GM19328 (cell line): ENCODE measurements around the gene TMEM132C.

Experiments
- ATAC-seq: cut with Tn5 transposase; IDR thresholded peaks from one replicate; pipeline ENCODE4 v1.9.1; 2021; ENCODE audit warnings: mild to moderate bottlenecking, moderate library complexity; ENCODE audit not compliant: unreplicated experiment

TMEM132C gene

DNA sequence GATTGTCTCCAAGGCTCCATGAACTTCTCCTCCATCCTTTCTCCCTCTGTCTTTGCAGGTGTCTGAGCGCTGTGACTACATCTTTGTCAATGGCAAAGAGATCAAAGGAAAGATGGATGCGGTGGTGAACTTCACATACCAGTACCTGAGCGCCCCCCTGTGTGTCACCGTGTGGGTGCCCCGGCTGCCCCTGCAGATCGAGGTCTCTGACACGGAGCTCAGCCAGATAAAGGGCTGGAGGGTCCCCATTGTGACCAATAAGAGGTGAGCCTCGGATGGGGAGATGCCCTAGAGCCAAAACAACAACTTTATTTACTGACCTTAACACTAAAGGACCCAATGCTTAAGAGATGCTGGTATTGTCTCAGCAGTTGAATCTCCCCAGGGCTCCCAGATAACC lies 426.8 kb downstream of the TMEM132C start:
- no peak for ATAC-seq

DNA sequence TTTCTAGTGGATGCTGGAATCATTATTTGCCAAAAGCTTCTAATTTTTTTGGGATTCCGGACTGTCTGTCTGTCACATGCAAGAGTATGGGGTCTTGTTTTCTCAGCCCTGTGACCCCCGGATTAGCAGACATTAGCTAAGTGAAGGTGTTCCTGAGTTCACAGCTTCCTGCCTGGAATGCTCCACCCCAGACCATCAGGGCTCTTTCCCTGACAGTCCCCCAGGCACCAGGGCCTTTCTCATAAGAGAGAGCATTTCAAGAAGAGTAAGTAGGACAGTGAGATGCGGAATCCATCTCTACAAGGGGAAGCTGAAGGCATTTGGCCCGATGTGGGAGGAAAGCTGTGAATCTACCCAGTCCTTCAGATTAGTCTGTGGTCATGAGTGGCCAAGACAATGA lies 427.5 kb downstream of the TMEM132C start:
- ATAC-seq = no peak

DNA sequence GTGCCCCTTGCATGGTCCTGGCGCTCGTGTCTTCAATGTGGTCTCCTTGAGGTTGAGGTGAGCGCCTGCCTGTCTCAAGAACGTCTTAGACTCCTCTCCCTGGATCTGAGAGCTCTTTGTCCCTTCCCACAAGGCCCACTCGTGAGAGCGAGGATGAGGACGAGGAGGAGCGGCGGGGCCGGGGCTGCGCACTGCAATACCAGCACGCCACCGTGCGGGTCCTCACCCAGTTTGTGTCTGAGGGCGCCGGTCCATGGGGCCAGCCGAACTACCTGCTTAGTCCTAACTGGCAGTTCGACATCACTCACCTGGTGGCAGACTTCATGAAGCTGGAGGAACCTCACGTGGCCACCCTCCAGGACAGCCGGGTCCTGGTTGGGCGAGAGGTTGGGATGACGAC lies 428.7 kb downstream of the TMEM132C start:
- no peak for ATAC-seq

DNA sequence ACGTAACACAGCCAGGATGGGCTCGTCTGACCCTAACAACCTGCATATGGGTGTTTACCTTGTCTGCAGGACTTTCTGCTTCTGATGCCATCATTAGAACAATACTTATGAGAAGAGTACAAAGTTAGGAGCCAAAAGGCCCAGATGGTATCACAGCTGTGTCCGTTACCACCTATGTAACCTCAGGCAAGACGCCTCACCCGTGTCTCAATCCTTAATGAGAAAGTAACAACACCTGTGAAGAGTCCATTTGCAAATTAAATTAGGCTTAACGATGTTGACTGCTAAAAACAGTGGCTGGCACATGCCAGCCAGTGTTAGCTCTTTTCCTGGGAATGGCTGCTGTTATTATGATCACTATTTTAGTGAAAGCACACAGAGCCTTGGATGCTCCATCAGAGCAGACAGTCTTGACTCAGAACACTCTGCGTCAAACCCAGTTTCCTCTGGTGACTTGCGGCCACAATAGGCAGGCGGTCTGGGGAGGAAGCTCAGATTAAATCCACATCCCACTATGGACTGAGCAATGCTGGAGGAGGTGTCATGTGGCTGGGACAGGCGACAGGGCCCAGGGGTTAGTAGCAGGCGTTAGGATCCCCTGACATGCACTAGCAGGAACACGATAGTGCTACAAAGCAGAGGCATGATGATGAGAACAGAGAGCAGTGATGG lies 431.5 kb downstream of the TMEM132C start:
- ATAC-seq = no peak

DNA sequence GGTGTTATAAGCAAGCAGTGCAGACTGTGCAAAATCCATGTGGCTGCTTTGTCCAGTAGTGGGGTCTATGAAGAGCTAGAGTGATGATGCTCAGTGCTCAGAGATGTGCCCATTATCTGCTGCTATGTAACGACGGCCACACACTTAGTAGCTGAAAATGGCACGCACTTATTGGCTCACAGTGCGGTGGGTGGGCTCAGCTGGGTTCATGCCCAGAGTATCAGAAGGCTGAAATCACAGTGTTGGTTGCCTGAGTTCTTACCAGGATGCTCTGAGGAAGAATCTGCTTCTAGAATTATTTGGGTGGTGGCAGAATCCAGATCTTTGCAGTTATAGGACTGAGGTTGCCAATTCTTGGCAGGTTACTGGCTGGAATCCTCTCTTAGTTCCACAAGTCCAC lies 432.1 kb downstream of the TMEM132C start:
- no peak for ATAC-seq

DNA sequence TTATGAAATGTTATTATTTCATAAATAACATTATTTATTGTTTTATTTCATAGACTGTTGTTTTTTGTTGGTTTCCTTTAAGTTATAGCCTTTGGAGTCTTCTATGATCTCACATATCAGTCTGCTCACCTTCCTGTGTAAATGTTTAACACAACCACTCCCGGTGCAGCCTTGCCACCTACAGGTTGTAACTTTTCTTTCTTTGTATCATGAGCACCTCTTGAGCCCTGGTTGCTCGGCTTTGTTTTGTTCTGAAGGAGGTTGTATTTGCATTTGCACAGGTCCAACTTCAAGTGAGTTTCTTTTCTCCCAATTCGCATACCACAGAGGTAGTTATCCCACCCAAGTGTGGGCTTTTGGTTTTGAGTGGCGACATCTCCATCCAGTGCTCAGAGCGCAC lies 435.4 kb downstream of the TMEM132C start:
- no peak for ATAC-seq

DNA sequence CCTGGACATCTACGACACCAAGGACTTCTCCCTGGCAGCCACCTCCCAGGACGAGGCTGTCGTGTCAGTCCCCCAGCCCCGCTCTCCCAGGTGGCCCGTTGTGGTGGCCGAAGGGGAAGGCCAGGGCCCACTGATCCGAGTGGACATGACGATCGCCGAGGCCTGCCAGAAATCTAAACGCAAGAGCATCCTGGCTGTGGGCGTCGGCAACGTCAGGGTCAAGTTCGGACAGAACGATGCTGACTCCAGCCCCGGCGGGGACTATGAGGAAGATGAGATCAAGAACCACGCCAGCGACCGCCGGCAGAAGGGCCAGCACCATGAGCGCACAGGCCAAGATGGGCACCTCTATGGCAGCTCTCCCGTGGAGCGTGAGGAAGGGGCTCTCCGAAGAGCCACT lies 438.2 kb downstream of the TMEM132C start:
- no peak for ATAC-seq

DNA sequence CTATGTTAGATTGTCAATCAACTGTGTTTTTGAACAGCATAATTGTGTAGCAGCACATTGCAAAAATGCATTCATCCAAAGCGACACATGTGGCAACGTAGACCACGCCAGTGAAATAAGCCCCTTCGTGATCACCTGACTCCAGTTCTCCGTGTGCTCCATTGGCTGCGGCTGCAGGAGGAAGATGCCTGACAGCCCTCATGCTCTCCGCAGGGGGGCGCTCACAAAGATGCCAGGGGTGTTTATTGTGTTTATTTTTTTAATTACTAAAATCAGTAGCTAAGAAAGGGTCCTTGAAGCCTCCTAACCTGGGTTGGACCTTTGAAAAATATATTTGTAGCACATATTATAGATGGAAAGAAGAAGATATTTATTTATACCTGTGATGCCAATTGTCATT lies 440.5 kb downstream of the TMEM132C start:
- ATAC-seq = no peak

DNA sequence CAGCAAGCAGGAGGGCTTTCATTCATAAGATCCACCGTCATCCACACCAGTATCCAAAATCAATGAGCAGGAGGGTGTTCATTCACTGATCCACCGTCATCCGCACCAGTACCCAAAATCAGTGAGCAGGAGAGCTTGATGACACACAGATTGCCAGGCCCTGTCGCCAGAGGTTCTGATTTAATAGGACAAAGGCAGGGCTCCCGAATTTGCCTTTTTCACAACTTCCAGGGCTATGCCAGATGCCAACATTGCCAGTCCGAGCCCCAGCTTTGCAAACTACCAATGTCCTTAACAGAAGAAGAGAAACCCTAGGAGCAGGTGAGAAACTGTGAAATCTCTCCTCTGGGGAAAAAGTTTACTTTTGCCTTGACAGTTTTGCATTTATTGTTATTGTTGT lies 441.8 kb downstream of the TMEM132C start:
- ATAC-seq = no peak

DNA sequence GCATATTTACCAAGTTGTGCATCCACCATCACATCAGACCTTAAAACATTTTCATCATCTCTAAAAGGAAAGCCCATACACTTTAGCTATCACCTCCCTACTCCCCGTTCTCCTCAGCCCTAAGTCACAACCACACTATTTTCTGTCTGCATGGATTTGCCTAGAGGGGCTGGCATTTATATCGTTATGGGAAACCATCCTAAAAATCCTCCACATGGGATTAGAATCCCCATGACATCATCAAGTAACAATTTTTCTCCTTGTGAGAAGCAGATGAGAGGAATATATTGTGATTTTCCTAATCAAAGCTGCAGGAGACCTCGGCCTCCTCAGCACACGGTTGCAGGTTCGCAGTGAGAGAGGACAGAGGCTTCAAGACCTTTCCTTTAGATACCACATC lies 442.7 kb downstream of the TMEM132C start:
- ATAC-seq = no peak

DNA sequence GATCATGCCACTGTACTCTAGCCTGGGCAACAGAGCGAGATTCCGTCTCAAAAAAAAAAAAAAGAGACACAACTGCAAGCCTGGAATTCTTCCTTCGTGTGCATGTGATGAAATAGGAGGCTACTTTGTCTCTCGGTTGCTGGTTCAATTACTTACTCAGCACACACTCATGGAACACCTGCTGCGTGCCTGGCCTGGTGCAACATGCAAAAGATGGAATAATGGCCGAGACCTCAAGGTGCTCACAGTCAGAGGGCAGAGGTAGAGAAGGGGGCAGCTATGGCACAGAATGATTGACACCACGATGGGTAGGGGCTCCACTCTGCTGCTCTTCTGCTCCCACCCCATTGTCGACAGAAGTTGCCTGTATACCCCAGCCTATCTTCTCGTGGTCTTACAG lies 444.5 kb downstream of the TMEM132C start:
- ATAC-seq = no peak

DNA sequence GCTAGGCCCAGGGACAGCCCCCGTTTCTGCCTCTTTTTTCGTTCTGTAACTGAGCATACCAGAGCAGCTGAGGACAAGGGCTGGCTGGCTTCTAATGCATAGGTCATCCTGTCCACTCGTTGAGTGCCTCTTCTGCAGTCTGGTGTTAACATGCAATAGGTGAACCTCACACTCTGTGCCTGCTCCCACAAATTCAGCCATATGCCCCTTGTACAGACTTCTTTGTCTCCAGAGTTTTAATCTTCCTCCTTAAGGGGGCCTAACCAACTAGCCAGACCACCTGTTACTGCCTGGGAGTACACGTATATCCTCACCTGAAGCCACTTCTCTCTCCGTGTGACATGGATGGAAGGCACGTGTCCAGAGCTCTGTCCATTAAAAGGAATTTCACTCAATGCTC lies 445.7 kb downstream of the TMEM132C start:
- no peak for ATAC-seq

DNA sequence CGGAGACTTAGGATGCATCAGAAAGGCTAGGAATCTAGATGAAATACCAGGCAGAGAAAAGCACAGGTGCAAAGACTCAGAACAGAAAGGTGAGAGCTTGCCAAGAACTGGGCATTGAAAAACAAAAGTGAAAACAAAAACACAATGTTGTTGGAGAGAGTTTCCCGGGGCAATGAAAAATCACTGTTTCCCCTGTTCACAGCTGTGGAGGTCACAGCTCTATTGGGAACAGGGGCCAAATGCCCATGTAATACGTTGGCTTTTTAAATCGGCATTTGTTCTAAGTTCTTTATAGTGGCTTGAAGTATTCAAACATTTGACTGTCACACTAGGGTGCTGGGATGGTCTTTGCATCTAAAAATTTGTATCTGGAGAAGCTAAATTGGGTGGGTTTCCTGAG lies 448.5 kb downstream of the TMEM132C start:
- ATAC-seq = no peak

DNA sequence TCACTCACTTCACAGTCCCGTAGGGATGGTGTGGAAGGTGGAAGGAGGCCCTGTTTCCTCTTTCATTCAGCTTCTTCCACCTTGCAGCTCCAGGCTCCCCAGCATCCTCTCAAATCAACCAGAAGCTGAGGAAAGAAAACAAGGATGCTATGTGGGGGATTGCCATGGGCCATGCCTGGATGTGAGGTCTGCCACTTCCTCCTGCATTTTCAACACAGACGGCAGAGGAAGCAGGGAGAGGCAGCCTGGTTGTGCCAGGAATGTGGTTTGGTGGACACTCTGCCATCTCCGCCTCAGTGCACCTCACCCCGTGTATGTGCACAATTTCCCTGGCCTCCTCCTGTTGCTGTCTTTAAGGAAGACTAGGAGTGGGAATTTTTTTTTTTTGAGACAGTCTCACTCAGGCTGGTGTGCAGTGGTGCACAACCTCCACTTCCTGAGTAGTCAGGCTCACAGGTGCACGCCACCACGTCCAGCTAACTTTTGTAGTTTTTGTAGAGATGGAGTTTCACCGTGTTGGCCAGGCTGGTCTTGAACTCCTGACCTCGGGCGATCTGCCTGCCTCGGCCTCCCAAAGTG lies 457.6 kb downstream of the TMEM132C start:
- ATAC-seq = no peak

DNA sequence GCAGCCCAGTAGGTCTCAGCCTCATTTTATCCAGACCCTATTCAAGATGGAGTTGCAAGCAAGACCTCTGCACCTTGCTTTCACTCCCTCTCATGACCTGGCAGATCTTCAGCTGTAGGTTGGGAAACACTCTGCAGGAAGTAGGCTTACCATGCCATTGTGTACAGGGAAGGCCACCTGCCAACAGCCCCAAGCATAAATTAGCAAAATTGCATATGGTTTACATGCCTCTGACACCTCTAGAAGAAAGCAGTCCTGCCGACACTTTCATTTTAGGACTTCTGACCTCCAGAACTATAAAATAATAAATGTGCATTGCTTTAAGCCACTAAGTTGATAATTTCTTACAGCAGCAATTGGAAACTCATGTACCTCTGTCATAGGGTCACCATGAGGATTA lies 459.9 kb downstream of the TMEM132C start:
- no peak for ATAC-seq

DNA sequence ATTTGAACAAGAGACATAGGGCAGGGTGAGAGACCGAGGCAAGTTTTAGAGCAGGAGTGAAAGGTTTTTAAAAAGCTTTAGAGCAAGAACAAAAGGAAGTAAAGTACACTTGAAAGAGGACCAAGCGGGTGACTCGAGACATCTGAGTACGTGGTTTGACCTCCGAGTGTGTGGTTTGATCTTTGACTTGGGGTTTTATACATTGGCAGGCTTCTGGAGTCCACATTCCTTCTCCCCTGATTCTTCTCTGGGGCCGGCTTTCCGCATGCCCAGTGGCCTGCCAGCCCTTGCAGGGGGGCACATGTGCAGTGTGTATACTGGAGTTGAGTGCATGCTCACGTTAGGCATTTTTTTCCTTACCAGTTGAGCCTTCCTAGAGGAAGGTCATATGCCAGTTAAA lies 460.5 kb downstream of the TMEM132C start:
- no peak for ATAC-seq

DNA sequence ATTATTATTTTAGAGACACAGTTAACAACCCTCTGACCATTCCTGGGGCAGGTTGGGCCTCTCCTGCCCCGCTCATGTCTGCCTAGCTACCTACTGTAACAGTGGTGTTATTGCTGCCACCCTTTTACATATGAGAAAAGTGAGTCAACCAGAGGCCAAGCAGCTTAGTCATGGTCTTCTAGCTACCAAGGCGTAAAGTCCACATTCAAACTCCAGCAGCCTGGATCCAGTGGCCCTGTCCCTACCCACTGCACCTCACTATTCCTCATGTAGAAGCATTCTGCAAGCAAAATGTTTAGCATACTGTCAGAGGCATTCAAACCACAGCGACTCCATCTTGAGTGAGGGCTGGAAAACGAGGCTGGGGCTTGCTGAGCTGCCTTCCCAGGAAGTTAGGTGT lies 461.0 kb downstream of the TMEM132C start:
- ATAC-seq = no peak

DNA sequence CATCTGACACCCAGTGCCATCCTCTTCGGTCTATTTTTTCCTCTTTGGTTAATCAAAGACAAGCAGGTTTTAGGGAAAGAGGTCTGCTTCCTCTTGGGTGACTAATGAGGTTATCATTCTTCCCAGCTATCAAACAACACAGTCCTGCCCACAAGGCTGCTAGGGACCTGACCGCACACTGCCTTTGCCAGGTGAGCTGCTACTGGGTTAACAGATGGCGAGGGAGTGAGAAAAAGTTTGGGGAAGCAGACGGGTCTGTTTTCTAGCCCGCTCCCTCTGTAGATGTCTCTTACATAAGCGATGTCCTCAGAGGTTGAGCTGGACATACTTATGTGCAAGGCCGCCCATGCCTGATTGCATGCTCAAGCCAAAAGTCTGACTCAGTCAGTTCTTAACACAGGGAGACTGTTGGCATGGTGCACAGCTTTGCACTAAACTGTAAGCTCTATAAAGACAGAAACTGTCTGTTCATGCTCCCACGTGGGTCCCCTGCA lies 462.7 kb downstream of the TMEM132C start:
- ATAC-seq = no peak

DNA sequence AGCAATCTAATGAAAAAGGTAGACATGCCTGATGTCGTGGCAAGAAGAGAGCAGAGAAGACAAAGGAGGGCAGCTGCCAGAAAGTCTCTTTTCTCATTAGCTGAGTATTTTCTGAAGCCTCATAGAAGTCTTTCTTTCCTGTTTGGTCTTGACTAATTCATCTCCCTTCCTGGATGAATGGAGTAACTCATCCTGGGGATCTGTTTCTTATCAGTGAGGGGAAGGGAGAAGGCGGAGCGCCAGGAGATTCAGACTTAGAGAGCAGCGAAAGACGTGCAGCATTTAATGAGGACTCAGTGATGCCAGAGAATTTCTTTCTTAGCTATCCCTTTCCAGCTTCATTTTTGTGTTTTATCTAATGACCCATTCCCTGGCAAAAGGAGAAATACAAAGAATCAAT lies 467.4 kb downstream of the TMEM132C start:
- ATAC-seq = no peak

DNA sequence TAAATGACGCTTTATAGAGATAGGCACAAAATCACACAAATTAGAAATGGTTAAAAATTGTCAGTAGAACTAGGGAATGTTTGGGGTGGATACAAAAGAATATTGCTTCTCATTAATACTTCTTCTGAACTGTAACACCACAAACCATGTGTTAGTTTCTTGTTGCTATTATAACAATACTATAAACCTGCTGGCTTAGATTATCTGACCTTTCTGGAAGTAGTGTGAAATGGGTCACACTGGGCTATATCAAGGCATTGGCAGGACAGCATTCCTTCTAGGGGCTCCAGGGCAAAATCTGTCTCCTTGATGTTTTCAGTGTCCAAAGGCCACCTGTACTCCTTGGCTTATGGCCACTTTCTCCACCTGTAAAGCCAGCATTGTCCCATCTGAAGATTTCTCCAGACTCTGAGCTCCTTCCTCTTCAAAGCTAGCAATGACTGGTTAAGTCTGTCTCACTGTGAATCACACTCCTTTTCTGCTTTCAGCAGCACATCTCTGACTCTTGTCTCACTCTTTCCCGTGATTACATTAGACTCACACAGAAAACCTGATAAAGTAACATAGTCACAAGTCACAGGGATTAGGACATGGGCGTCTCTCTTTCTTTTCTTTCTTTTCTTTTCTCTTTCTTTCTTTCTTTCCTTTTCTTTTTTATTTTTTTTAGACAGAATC lies 470.5 kb downstream of the TMEM132C start:
- ATAC-seq = no peak

DNA sequence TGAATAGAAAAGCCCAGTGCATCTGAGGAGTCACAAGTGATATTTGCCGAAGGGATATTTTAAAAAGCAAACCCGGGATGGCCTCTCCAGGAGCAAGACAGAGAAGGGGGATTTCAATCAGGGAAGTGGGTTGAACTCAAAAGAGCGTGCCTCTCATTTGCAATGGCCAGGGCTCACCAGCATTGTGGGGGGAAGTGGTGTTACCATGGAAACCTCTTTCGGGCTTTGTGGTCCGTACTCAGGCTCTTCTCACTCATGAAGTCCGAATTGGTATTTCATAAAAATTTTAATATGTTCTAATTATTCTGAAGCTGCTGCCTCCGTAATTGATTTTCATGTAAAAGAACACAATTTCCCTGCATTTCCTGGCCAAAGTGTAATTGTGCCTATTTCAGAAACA lies 476.9 kb downstream of the TMEM132C start:
- no peak for ATAC-seq
